Gastroesophageal sphincter (tissue), 4 donors: Measurements from ENCODE around the gene ANKH. TPM values are rescaled to one million over a fixed set of nuclear protein-coding genes. Genes with fewer than 3 reads are reported as not detected.
A peak's percentile ranks its signal among the peaks of the same experiment; 100 is the strongest.

Source experiments
- ATAC-seq: fragments of 150-250 bp; one replicate; pipeline ENCODE4 v1.9.1; 2016; ENCODE audit warnings: mild to moderate bottlenecking, moderate library complexity
- H3K27ac ChIP-seq, 4 donors: fragments of 200-600 bp; sonication (generic) in 3 of 4; 1 replicate in 3 of 4; 2 replicates in 1 of 4; pipeline ENCODE4 v1.5.1; 2016 to 2019
- H3K27me3 ChIP-seq: fragments of 200-600 bp; sonication (generic); one replicate; pipeline ENCODE4 v1.5.1; 2019
- H3K36me3 ChIP-seq, 2 donors: fragments of 200-600 bp; sonication (generic); one replicate each; pipeline ENCODE4 v1.5.1; 2019; ENCODE audit warnings: control low read depth in 1 of 2
- H3K4me1 ChIP-seq, 3 donors: fragments of 200-600 bp; sonication (generic); 1 replicate in 2 of 3; 2 replicates in 1 of 3; pipeline ENCODE4 v1.5.1; 2016 to 2019; ENCODE audit warnings: control low read depth in 2 of 3
- H3K4me3 ChIP-seq, 2 donors: fragments of 200-600 bp; sonication (generic); one replicate each; pipeline ENCODE4 v1.5.1; 2019; ENCODE audit warnings: mild to moderate bottlenecking in 1 of 2, moderate library complexity in 1 of 2
- H3K9me3 ChIP-seq, 3 donors: fragments of 200-600 bp; sonication (generic); one replicate each; pipeline ENCODE4 v1.5.1; 2017 to 2019; ENCODE audit warnings: control low read depth in 2 of 3
- CTCF ChIP-seq, 4 experiments: fragments of 200-600 bp in 2 of 4; fragments of 450-650 bp in 2 of 4; sonication (generic) in 1 of 4; IDR thresholded peaks; one replicate each; pipeline ENCODE4 v1.5.1; 2017 to 2019; ENCODE audit warnings: antibody characterized with exemption in 4 of 4, mild to moderate bottlenecking in 2 of 4, moderate library complexity in 2 of 4
- EP300 ChIP-seq: sonication (generic); formaldehyde crosslinking; IDR thresholded peaks from one replicate; pipeline ENCODE4 v1.6.1; 2017; ENCODE audit warnings: antibody characterized with exemption, mild to moderate bottlenecking
- POLR2A ChIP-seq, 2 donors: fragments of 450-650 bp; IDR thresholded peaks; one replicate each; pipeline ENCODE4 v1.6.1; 2017; ENCODE audit warnings: antibody characterized with exemption in 2 of 2, mild to moderate bottlenecking in 2 of 2, moderate library complexity in 1 of 2
- POLR2AphosphoS5 ChIP-seq: sonication (generic); formaldehyde crosslinking; IDR thresholded peaks from one replicate; pipeline ENCODE4 v1.6.1; 2017; ENCODE audit warnings: antibody characterized with exemption
- WGBS, 2 donors: methylation state at CpG; one replicate each; pipeline ENCODE4 v1.1.5; 2018; ENCODE audit warnings: low coverage in 1 of 2; 5-methylcytosine and 5-hydroxymethylcytosine counted together
- total RNA-seq, 4 donors: library from RNA; depleted of rRNA; stranded (reverse); fragments of >200 nt; gene quantifications; one replicate each; pipeline ENCODE4 v1.1.0, GENCODE V29; 2016

The ANKH gene
- total RNA-seq, 4 donors from 2014 or later: 30.0 to 45.2 (median 36.0) TPM

GRCh38 chr5:14664270-14665100 is 207.1 kb downstream of the ANKH start, which contains the start of gene OTULIN:
Gene OTULIN (plus strand): TSS chr5:14664718. CDS start chr5:14664826, 108 bp downstream.
- Histone ChIP-seq H3K27ac (peak within 1 kb of the TSS; percentile 80 to 97 (median 94)), H3K4me1 (peaks cover 6 to 52% (median 26%) of the 10 kb centered on the region in 3 donors), H3K9me3 (no peaks in the 10 kb centered on the region), H3K27me3 (no peaks in the 10 kb centered on the region), H3K36me3 (peaks cover 0 to 5% of the 10 kb centered on the region in 2 donors), H3K4me3 (peak within 1 kb of the TSS; percentile 68 to 82)
- peak in 1 of 4 experiments; percentile 5 for TF ChIP-seq CTCF (IDR thresholded peaks at IDR 0.05)
- TF ChIP-seq EP300: no peak
- TF ChIP-seq POLR2A (IDR thresholded peaks at IDR 0.05): peak; percentile 89 to 91
- TF ChIP-seq POLR2AphosphoS5: peak; percentile 89
- peak; percentile 98 for ATAC-seq
- WGBS, 2 donors: no CpG with 5 or more reads among the region's 115 CpGs

DNA sequence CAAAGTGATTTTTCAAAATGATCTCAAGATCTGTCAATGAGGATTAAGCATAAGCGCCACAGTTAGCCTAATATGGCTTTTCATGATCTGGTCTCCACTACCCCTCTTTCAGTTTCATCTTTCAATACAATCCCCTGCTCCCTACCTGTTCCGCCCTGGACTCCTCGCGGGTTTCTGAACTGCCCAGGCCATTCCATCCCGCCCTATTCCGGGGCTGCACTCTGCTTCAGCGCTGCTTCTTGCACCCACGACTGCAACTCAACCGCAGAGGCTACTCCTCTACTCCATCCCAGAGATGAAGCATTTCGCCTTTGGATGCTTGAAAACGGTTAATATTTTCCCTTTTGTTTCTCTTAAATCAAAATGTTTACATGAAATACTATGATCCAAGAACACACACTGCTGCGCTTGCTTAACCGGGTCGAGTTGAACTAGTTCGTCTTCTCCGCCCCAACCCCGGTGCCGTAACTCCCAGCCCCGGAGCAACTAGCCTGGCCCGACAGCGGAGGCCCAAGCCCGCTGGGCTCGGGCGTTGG is 207.8 kb downstream of the ANKH start:
- WGBS, 2 donors: 1 to 3% methylated on average over 6 to 16 of the region's 24 CpGs
- H3K36me3 ChIP-seq: peaks cover 0 to 5% of the 10 kb centered on the region in 2 donors
- peak; percentile 28 for ATAC-seq
- peak overlapping the region; percentile 80 to 97 (median 94) for H3K27ac ChIP-seq
- H3K9me3 ChIP-seq: no peaks in the 10 kb centered on the region
- peak overlapping the region; percentile 68 to 82 for H3K4me3 ChIP-seq
- TF ChIP-seq POLR2AphosphoS5: no peak
- TF ChIP-seq EP300: no peak
- no peak for TF ChIP-seq CTCF (IDR thresholded peaks at IDR 0.05)
- TF ChIP-seq POLR2A (IDR thresholded peaks at IDR 0.05): no peak
- no peaks in the 10 kb centered on the region for H3K27me3 ChIP-seq
- peaks cover 6 to 45% (median 26%) of the 10 kb centered on the region in 3 donors for H3K4me1 ChIP-seq

- TF ChIP-seq EP300 (no peak), CTCF (IDR thresholded peaks at IDR 0.05) (no peak), POLR2AphosphoS5 (no peak), POLR2A (IDR thresholded peaks at IDR 0.05) (no peak)
- ATAC-seq: no peak
- no peaks in the 10 kb centered on the region for H3K36me3 ChIP-seq
Measured at GRCh38 chr5:14662721-14663260, 208.8 kb downstream of the ANKH start.

GRCh38 chr5:14660833-14661232 is 210.7 kb downstream of the ANKH start:
- no peak overlapping the region for H3K4me3 ChIP-seq
- no peaks in the 10 kb centered on the region for H3K27me3 ChIP-seq
- WGBS, 2 donors: 83% methylated on average over 2 of the region's 2 CpGs
- TF ChIP-seq POLR2AphosphoS5 (no peak), EP300 (no peak), CTCF (IDR thresholded peaks at IDR 0.05) (no peak), POLR2A (IDR thresholded peaks at IDR 0.05) (no peak)
- H3K9me3 ChIP-seq: no peaks in the 10 kb centered on the region
- H3K36me3 ChIP-seq: no peaks in the 10 kb centered on the region
- peaks cover 4 to 18% (median 12%) of the 10 kb centered on the region in 3 donors for H3K4me1 ChIP-seq
- H3K27ac ChIP-seq: no peak overlapping the region
- no peak for ATAC-seq

More at GRCh38 chr5:14662721-14663260, 208.8 kb downstream of the ANKH start:
- H3K4me1 ChIP-seq: peaks cover 6 to 38% (median 26%) of the 10 kb centered on the region in 3 donors
- H3K4me3 ChIP-seq: no peak overlapping the region
- H3K9me3 ChIP-seq: no peaks in the 10 kb centered on the region
- 97% methylated on average over 6 to 7 of the region's 7 CpGs for WGBS, 2 donors
- H3K27ac ChIP-seq: peak overlapping the region in 3 of 4 donors; percentile 94 to 97 (median 95)
- no peaks in the 10 kb centered on the region for H3K27me3 ChIP-seq
